Rectal smooth muscle tissue (tissue), 1 donor: ENCODE data around the gene SND1.

Source experiments
- H3K27ac ChIP-seq: one replicate; pipeline ENCODE4 v1.7.0; 2013; ENCODE audit warnings: low read depth, low read length, inconsistent platforms
- H3K27me3 ChIP-seq: one replicate; pipeline ENCODE4 v1.7.0; 2013; ENCODE audit warnings: low read length; ENCODE audit not compliant: control insufficient read depth, insufficient read depth
- H3K36me3 ChIP-seq: one replicate; pipeline ENCODE4 v1.7.0; 2013; ENCODE audit warnings: low read length; ENCODE audit not compliant: control insufficient read depth, insufficient read depth
- H3K4me1 ChIP-seq: one replicate; pipeline ENCODE4 v1.7.0; 2013; ENCODE audit warnings: low read length; ENCODE audit not compliant: control insufficient read depth, insufficient read depth
- H3K4me3 ChIP-seq: one replicate; pipeline ENCODE4 v1.7.0; 2013; ENCODE audit warnings: low read length
- H3K9ac ChIP-seq: one replicate; pipeline ENCODE4 v1.7.0; 2013; ENCODE audit warnings: low read length

SND1 gene

DNA sequence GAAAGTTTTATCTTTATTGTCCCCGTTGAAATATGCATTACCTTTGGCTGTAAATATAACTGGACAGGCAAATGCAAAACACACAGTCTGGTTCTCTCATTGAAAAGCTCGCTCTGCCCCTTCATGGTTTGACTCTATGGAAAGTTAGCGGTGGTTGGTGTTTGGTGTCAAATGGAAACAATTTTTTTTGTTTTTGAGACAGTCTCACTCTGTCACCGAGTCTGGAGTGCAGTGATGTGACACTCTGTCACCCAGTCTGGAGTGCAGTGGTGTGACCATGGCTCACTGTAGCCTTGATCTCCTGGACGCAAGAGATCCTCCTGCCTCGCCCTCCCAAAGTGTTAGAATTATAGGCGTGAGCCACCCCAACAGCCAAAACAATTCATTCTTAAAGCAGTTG, 229.6 kb downstream of the SND1 start:
- Histone ChIP-seq H3K27ac (no peak overlapping the region), H3K27me3 (no peaks in the 10 kb centered on the region), H3K9ac (no peak overlapping the region), H3K36me3 (no peaks in the 10 kb centered on the region), H3K4me1 (no peaks in the 10 kb centered on the region), H3K4me3 (no peak overlapping the region)

DNA sequence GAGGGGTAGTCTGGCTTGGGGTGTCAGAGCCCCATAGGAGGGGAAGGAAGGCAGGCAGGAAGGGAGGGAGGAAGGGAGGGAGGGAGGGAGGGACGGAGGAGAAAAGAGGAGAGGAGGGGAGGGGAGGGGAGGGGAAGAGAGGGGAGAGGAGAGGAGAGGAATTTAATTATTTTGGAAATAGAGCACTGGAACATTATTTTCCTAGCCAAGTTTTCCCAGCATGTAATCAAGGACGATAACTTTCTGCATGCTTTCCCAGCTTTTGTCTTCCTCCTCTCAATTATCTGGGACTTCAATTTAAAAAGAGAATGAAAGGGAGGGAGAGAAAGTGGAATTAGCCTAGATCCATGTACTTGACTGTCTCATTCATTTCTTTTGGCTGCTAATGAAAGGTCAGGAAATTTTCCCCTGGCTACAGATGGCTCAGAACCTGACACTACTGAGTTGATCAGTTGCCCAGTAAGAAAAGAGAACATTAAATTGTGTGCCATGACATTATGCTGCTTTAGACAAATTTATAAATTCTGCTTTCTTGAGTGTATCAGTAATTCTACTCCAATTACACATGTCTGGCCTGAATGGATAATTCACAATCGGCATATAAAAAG, 230.4 kb downstream of the SND1 start:
- Histone ChIP-seq H3K36me3 (no peaks in the 10 kb centered on the region), H3K4me1 (no peaks in the 10 kb centered on the region), H3K27ac (no peak overlapping the region), H3K27me3 (no peaks in the 10 kb centered on the region), H3K9ac (no peak overlapping the region), H3K4me3 (no peak overlapping the region)

DNA sequence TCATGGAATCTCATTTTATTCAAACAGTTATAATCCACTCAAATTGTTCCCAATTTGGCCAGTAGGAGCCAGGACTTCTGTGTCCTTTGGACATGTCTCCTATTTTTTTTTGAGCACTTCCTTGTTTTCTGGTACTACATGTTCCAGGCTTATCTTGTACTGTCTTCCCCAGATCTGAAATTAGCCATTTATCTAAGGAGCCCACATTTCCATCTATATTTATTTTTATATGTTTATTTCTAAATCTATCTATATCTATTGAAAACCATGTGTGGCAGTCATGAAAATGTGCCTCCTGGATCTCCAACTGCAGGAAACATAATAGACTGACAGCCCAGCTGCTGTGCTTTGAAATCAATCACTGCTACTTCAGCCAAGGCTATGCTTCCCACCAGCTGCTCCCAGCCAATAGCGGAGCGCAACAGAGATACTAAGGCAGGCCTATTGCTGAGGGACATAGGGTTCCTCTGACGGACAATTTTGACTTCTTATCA, 232.1 kb downstream of the SND1 start:
- H3K27ac ChIP-seq: no peak overlapping the region
- H3K4me1 ChIP-seq: no peaks in the 10 kb centered on the region
- H3K36me3 ChIP-seq: no peaks in the 10 kb centered on the region
- no peak overlapping the region for H3K4me3 ChIP-seq
- H3K27me3 ChIP-seq: no peaks in the 10 kb centered on the region
- no peak overlapping the region for H3K9ac ChIP-seq

DNA sequence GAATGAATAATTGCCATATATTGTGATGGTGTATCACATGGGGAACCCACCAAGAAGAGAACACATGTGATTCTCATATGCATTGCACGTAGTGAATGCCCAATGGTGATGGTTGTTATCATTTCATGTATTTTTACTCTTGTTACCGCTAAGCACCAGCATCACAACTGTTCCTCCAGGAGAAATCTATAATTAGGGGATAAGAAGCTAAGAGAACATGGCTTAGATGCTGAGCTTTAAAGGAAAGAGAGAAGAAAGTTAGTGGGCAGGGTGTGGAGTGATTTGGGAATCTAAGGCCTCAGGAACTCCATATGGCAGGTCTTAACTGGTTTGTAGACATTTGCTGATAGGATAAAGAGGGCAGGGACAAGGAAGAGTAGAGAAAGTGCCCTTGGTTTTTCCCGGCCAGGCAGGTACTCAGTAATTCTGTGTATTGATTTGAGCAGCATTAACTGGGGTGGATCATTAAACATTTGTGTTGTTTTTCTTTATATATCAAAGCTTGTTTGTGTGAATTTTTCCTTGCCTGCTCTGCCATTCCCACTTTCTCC, 233.3 kb downstream of the SND1 start:
- Histone ChIP-seq H3K27ac (no peak overlapping the region), H3K36me3 (no peaks in the 10 kb centered on the region), H3K4me3 (no peak overlapping the region), H3K9ac (no peak overlapping the region), H3K4me1 (no peaks in the 10 kb centered on the region), H3K27me3 (no peaks in the 10 kb centered on the region)

DNA sequence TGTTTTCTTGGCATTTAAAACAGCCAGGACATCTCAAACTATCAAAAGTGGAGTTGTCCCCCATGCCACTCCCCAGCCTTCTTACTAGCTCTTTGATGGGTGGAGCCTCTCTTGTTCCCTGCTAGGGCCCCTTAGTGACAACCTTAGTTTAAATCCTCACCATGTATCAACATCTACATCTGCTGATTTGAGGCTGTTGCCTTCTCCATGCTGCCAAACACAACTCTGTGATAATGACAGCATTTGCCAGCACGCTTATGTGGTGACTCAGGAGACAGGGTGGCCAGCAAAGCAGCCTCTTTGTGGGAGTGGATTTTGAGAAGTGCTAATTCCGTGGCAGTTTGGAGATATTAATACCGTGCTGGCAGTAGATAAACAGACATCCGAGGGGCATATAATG, 233.8 kb downstream of the SND1 start:
- Histone ChIP-seq H3K4me1 (no peaks in the 10 kb centered on the region), H3K9ac (no peak overlapping the region), H3K27ac (no peak overlapping the region), H3K36me3 (no peaks in the 10 kb centered on the region), H3K4me3 (no peak overlapping the region), H3K27me3 (no peaks in the 10 kb centered on the region)

DNA sequence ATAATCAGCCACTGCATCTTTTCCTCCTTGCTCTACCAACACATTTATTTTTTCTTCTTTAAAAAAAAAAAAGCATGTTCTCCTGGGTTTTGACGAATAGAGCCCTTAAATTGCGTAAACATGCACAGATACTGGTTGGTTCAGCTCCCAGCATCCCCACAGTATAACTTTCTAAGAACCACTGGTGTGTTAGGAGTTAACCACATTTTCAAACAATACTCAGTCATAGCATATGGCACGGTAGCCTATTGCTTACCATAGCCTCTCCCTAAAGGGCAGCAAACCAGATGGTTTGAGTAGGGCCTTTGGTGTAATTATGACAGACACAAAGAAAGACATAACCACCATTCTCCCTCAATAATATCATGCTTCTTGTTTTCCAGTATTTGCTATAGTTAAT, 234.3 kb downstream of the SND1 start:
- no peaks in the 10 kb centered on the region for H3K4me1 ChIP-seq
- H3K36me3 ChIP-seq: no peaks in the 10 kb centered on the region
- H3K27ac ChIP-seq: no peak overlapping the region
- no peak overlapping the region for H3K9ac ChIP-seq
- no peaks in the 10 kb centered on the region for H3K27me3 ChIP-seq
- no peak overlapping the region for H3K4me3 ChIP-seq

DNA sequence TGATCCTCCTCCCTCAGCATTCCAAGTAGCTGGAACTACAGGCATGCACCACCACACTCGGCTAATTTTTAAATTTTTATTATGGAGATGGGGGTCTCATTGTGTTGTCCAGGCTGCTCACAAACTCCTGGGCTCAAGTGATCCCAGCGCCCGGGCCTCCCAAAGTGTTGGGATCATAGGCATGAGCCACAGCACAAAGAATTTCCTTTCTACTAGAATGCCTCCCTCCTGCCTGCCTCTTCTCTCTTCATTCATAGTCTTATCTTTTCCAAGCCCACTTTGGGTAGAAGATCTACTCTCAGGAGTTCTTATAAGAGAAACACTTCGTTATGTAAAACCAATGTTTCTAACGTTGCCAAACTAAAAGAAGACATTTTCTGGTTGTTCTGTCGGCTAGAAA, 235.1 kb downstream of the SND1 start:
- Histone ChIP-seq H3K36me3 (no peaks in the 10 kb centered on the region), H3K4me3 (no peak overlapping the region), H3K4me1 (no peaks in the 10 kb centered on the region), H3K27ac (no peak overlapping the region), H3K9ac (no peak overlapping the region), H3K27me3 (no peaks in the 10 kb centered on the region)

DNA sequence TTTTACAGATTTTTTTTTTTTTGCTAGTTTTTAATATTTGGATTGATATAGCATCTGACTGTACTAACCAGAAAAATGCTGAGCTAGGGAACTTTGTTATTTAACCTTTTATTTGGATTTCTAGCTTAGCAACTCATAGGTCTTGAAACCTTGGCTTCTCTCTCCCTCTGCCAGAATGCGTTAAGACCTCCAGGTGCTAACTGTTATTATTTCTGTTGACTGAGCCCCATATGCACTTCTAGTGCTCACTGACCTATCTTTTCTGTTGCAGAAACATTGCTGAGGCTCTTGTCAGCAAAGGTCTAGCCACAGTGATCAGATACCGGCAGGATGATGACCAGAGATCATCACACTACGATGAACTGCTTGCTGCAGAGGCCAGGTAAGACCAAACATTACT, 235.6 kb downstream of the SND1 start:
- Histone ChIP-seq H3K4me3 (no peak overlapping the region), H3K27ac (no peak overlapping the region), H3K4me1 (no peaks in the 10 kb centered on the region), H3K36me3 (no peaks in the 10 kb centered on the region), H3K9ac (no peak overlapping the region), H3K27me3 (no peaks in the 10 kb centered on the region)

DNA sequence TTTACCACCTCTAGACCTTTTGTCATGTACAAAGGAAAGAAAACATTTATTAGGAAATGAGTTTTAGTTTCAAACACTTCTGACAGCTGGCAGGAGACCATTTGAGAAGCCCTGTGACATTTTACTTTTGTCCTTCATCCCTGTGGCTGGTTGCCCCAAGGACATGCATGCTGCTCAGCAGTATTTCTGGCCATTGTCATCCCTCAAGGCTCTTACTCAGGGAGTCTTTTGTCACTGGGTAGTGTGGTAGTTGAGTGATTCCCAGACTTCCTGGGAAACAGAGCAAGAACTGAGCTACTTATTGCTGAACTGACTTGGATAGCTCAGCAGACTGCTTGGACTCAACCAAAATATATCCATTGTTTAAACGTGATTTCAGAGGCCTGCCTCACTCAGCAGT, 236.4 kb downstream of the SND1 start:
- Histone ChIP-seq H3K27ac (no peak overlapping the region), H3K4me3 (no peak overlapping the region), H3K27me3 (no peaks in the 10 kb centered on the region), H3K9ac (no peak overlapping the region), H3K4me1 (no peaks in the 10 kb centered on the region), H3K36me3 (no peaks in the 10 kb centered on the region)

DNA sequence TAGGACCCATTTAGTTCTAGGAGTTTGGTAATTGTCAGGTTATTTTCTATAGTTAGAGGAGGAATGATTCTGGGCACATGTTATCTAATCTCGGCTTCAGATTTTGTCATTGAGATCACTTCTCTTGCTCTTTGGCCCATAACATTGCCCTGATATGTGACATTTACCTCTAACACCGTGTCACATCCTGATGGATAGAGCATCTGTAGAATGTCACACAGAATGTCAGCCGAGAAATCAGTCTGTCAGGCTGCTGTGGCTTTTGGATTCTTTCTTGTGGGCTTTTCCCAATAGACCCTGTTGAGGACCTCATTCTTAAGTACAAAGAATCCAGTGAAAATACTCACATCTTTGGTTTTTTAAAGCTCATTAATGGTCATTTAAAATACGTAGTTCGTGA, 236.8 kb downstream of the SND1 start:
- H3K36me3 ChIP-seq: no peaks in the 10 kb centered on the region
- H3K27me3 ChIP-seq: no peaks in the 10 kb centered on the region
- no peaks in the 10 kb centered on the region for H3K4me1 ChIP-seq
- no peak overlapping the region for H3K4me3 ChIP-seq
- H3K27ac ChIP-seq: no peak overlapping the region
- no peak overlapping the region for H3K9ac ChIP-seq

DNA sequence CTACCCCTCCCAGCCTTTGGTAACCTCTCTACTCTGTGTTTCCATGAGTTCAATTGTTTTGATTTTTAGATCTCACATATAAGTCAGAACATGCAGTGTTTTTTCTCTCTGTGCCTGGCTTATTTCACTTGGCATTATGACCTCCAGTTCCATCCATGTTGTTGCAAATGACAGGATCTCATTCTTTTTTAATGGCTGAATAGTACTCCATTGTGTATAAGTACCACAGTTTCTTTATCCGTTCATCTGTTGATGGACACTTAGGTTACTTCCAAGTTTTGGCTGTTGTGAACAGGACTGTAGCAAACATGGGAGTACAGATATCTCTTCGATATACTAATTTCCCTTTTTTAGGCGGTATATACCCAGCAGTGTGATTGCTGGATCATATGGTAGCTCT, 237.7 kb downstream of the SND1 start:
- no peak overlapping the region for H3K4me3 ChIP-seq
- no peak overlapping the region for H3K9ac ChIP-seq
- H3K27me3 ChIP-seq: no peaks in the 10 kb centered on the region
- no peaks in the 10 kb centered on the region for H3K4me1 ChIP-seq
- H3K27ac ChIP-seq: no peak overlapping the region
- H3K36me3 ChIP-seq: no peaks in the 10 kb centered on the region

DNA sequence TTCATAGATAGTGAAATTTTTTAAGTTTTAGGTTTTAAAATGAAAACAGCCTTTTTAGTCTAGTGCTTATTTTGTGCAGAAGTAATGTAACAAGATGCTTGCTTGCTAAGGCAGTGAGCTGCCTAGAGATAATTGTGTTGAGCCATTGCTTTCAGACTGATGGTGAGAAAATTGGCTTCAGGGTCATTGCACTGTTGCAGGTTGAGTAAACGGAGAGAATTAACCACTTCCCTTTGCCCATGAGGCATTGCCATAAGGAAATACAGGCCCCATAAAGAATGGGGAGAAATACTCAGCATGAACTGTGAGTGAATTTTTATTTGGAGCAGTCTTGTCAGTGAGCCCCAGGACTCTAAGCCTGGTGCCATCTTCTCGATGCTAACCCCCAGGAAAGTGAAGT, 238.7 kb downstream of the SND1 start:
- Histone ChIP-seq H3K36me3 (no peaks in the 10 kb centered on the region), H3K27me3 (no peaks in the 10 kb centered on the region), H3K9ac (no peak overlapping the region), H3K4me1 (no peaks in the 10 kb centered on the region), H3K4me3 (no peak overlapping the region), H3K27ac (no peak overlapping the region)

DNA sequence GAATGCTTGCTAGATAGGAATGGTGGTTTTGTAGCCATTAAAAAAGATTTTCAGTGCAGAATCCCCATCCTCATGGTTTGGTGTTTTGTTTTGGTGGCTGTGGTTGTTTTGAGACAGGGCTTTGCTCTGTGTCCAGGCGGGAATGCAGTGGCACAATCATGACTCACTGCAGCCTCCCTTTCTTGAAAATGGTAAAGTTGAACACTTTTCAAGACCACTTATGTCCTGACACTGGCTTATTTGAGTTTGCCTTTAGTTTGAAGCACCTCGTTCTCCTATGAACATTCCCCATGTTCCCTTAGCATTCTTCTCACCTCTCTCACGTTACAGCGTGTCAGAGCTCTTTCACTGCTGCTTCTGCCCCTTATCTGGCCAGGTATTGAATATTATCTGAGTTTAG, 239.2 kb downstream of the SND1 start:
- no peaks in the 10 kb centered on the region for H3K4me1 ChIP-seq
- no peak overlapping the region for H3K4me3 ChIP-seq
- H3K9ac ChIP-seq: no peak overlapping the region
- H3K36me3 ChIP-seq: no peaks in the 10 kb centered on the region
- no peak overlapping the region for H3K27ac ChIP-seq
- no peaks in the 10 kb centered on the region for H3K27me3 ChIP-seq
